HG02610 (cell line): ENCODE results near the gene CTAG1B.
"Not testable (repeated sequence)": the region's sequence is repeated elsewhere in the genome, so short reads cannot be mapped to it uniquely, and the experiment has no call there.

Source experiments
- ATAC-seq: cut with Tn5 transposase; IDR thresholded peaks from one replicate; pipeline ENCODE4 v1.9.1; 2021; ENCODE audit warnings: mild to moderate bottlenecking, moderate library complexity; ENCODE audit not compliant: unreplicated experiment

Gene CTAG1B

GRCh38 chrX:154628960-154629359 lies 9.9 kb upstream of the CTAG1B start:
- not testable (repeated sequence) for ATAC-seq

- not testable (repeated sequence) for ATAC-seq
Observed at GRCh38 chrX:154620767-154621414, 1.8 kb upstream of the CTAG1B start.

- not testable (repeated sequence) for ATAC-seq
Observed at GRCh38 chrX:154613586-154613985, 5.5 kb downstream of the CTAG1B start.

GRCh38 chrX:154611146-154611545 lies 7.9 kb downstream of the CTAG1B start:
- ATAC-seq, result not testable (repeated sequence)

- ATAC-seq, result not testable (repeated sequence)
Observed at GRCh38 chrX:154608823-154609222, 10.3 kb downstream of the CTAG1B start.

- ATAC-seq, result not testable (repeated sequence)
Observed at GRCh38 chrX:154607976-154608375, 11.1 kb downstream of the CTAG1B start.

GRCh38 chrX:154607370-154607769 lies 11.7 kb downstream of the CTAG1B start:
- no peak for ATAC-seq

- no peak for ATAC-seq
Observed at GRCh38 chrX:154605566-154605965, 13.5 kb downstream of the CTAG1B start.

- no peak for ATAC-seq
Observed at GRCh38 chrX:154603438-154604430, 15.3 kb downstream of the CTAG1B start.

GRCh38 chrX:154602766-154603437 lies 16.2 kb downstream of the CTAG1B start:
- ATAC-seq, result no peak

GRCh38 chrX:154602226-154602625 lies 16.9 kb downstream of the CTAG1B start:
- ATAC-seq, result no peak

- no peak for ATAC-seq
Observed at GRCh38 chrX:154600759-154601374, 18.2 kb downstream of the CTAG1B start.

- no peak for ATAC-seq
Observed at GRCh38 chrX:154599531-154599930, 19.6 kb downstream of the CTAG1B start.

GRCh38 chrX:154598656-154599055 lies 20.4 kb downstream of the CTAG1B start:
- no peak for ATAC-seq

- ATAC-seq, result no peak
Observed at GRCh38 chrX:154597221-154597620, 21.9 kb downstream of the CTAG1B start.

GRCh38 chrX:154596290-154596929 lies 22.7 kb downstream of the CTAG1B start:
- ATAC-seq, result no peak

- ATAC-seq, result no peak
Observed at GRCh38 chrX:154595559-154596249, 23.4 kb downstream of the CTAG1B start.

GRCh38 chrX:154594491-154594890 lies 24.6 kb downstream of the CTAG1B start:
- ATAC-seq, result no peak

- no peak for ATAC-seq
Observed at GRCh38 chrX:154593201-154593600, 25.9 kb downstream of the CTAG1B start.

- ATAC-seq, result no peak
Observed at GRCh38 chrX:154592505-154592904, 26.6 kb downstream of the CTAG1B start.
